Measurements from ENCODE around the gene ATCAY.
A peak's percentile ranks its signal among the peaks of the same experiment; 100 is the strongest.

ATCAY gene

GRCh38 chr19:3842948-3843347 is 37.5 kb upstream of the ATCAY start:
- in situ Hi-C loops (cut with HindIII; ENCODE audit: low pct_unique_long_range_greater_than_20kb, low sequenced_read_pairs): no loop called here
- no peak for TF ChIP-seq JUND (IDR thresholded peaks at IDR 0.05; ENCODE audit: low read depth)
- no peak for DNase-seq (ENCODE audit: low read depth in 1 of 2, low spot score in 1 of 2)

- no peak for DNase-seq (ENCODE audit: low read depth in 1 of 2, low spot score in 1 of 2)
- in situ Hi-C loops (cut with HindIII; ENCODE audit: low pct_unique_long_range_greater_than_20kb, low sequenced_read_pairs): no loop called here
- no peak for TF ChIP-seq JUND (IDR thresholded peaks at IDR 0.05; ENCODE audit: low read depth)
These were observed 35.9 kb upstream of the ATCAY start for GRCh38 chr19:3844596-3844995.

GRCh38 chr19:3849092-3849491 is 31.4 kb upstream of the ATCAY start:
- TF ChIP-seq JUND (IDR thresholded peaks at IDR 0.05; ENCODE audit: low read depth): no peak
- DNase-seq (ENCODE audit: low read depth in 1 of 2, low spot score in 1 of 2): peak; percentile 60 to 76
- in situ Hi-C loops (cut with HindIII; ENCODE audit: low pct_unique_long_range_greater_than_20kb, low sequenced_read_pairs): no loop called here

- TF ChIP-seq JUND (IDR thresholded peaks at IDR 0.05; ENCODE audit: low read depth): no peak
- in situ Hi-C loops (cut with HindIII; ENCODE audit: low pct_unique_long_range_greater_than_20kb, low sequenced_read_pairs): no loop called here
- no peak for DNase-seq (ENCODE audit: low read depth in 1 of 2, low spot score in 1 of 2)
These were observed 30.7 kb upstream of the ATCAY start for GRCh38 chr19:3849787-3850186.

GRCh38 chr19:3850320-3850972 is 30.0 kb upstream of the ATCAY start:
- no peak for TF ChIP-seq JUND (IDR thresholded peaks at IDR 0.05; ENCODE audit: low read depth)
- DNase-seq (ENCODE audit: low read depth in 1 of 2, low spot score in 1 of 2): no peak
- in situ Hi-C loops (cut with HindIII; ENCODE audit: low pct_unique_long_range_greater_than_20kb, low sequenced_read_pairs): no loop called here

GRCh38 chr19:3851254-3852176 is 29.0 kb upstream of the ATCAY start:
- no peak for TF ChIP-seq JUND (IDR thresholded peaks at IDR 0.05; ENCODE audit: low read depth)
- in situ Hi-C loops (cut with HindIII; ENCODE audit: low pct_unique_long_range_greater_than_20kb, low sequenced_read_pairs): no loop called here
- DNase-seq (ENCODE audit: low read depth in 1 of 2, low spot score in 1 of 2): no peak

GRCh38 chr19:3852177-3852511 is 28.3 kb upstream of the ATCAY start:
- no peak for DNase-seq (ENCODE audit: low read depth in 1 of 2, low spot score in 1 of 2)
- no peak for TF ChIP-seq JUND (IDR thresholded peaks at IDR 0.05; ENCODE audit: low read depth)
- in situ Hi-C loops (cut with HindIII; ENCODE audit: low pct_unique_long_range_greater_than_20kb, low sequenced_read_pairs): no loop called here

- DNase-seq (ENCODE audit: low read depth in 1 of 2, low spot score in 1 of 2): peak; percentile 41 to 78
- no peak for TF ChIP-seq JUND (IDR thresholded peaks at IDR 0.05; ENCODE audit: low read depth)
- in situ Hi-C loops (cut with HindIII; ENCODE audit: low pct_unique_long_range_greater_than_20kb, low sequenced_read_pairs): no loop called here
These were observed 27.8 kb upstream of the ATCAY start for GRCh38 chr19:3852614-3853254.

GRCh38 chr19:3855320-3855719 is 25.2 kb upstream of the ATCAY start:
- peak; percentile 22 to 53 for DNase-seq (ENCODE audit: low read depth in 1 of 2, low spot score in 1 of 2)
- no peak for TF ChIP-seq JUND (IDR thresholded peaks at IDR 0.05; ENCODE audit: low read depth)
- in situ Hi-C loops (cut with HindIII; ENCODE audit: low pct_unique_long_range_greater_than_20kb, low sequenced_read_pairs): no loop called here

GRCh38 chr19:3857449-3858003 is 23.0 kb upstream of the ATCAY start:
- in situ Hi-C loops (cut with HindIII; ENCODE audit: low pct_unique_long_range_greater_than_20kb, low sequenced_read_pairs): no loop called here
- DNase-seq (ENCODE audit: low read depth in 1 of 2, low spot score in 1 of 2): peak; percentile 28 to 32
- no peak for TF ChIP-seq JUND (IDR thresholded peaks at IDR 0.05; ENCODE audit: low read depth)

- DNase-seq (ENCODE audit: low read depth in 1 of 2, low spot score in 1 of 2): no peak
- TF ChIP-seq JUND (IDR thresholded peaks at IDR 0.05; ENCODE audit: low read depth): no peak
- in situ Hi-C loops (cut with HindIII; ENCODE audit: low pct_unique_long_range_greater_than_20kb, low sequenced_read_pairs): no loop called here
These were observed 20.0 kb upstream of the ATCAY start for GRCh38 chr19:3860499-3860898.

- DNase-seq (ENCODE audit: low read depth in 1 of 2, low spot score in 1 of 2): no peak
- in situ Hi-C loops (cut with HindIII; ENCODE audit: low pct_unique_long_range_greater_than_20kb, low sequenced_read_pairs): no loop called here
- no peak for TF ChIP-seq JUND (IDR thresholded peaks at IDR 0.05; ENCODE audit: low read depth)
These were observed 17.5 kb upstream of the ATCAY start for GRCh38 chr19:3862826-3863500.

Measured in T47D (cell line).